Measurements from ENCODE around the gene RPS14.

Gene RPS14

GRCh38 chr5:150449517-150450339, at the start of gene RPS14:
Gene RPS14, minus strand, starts transcription at chr5:150449739. Its CDS starts 2,006 bp downstream, at chr5:150447733.
- peak; percentile 57 for DNase-seq

- DNase-seq, result no peak
These were observed 49.4 kb upstream of the RPS14 start for GRCh38 chr5:150498971-150499370.

GRCh38 chr5:150498501-150498900, 49.0 kb upstream of the RPS14 start:
- no peak for DNase-seq

- no peak for DNase-seq
These were observed 48.4 kb upstream of the RPS14 start for GRCh38 chr5:150497989-150498317.

- DNase-seq, result peak; percentile 23
These were observed 47.9 kb upstream of the RPS14 start for GRCh38 chr5:150497274-150497988.

GRCh38 chr5:150496534-150496933, 47.0 kb upstream of the RPS14 start:
- DNase-seq, result no peak

GRCh38 chr5:150496098-150496497, 46.6 kb upstream of the RPS14 start:
- DNase-seq, result no peak

- no peak for DNase-seq
These were observed 43.1 kb upstream of the RPS14 start for GRCh38 chr5:150492621-150493020.

GRCh38 chr5:150491876-150492275, 42.3 kb upstream of the RPS14 start:
- DNase-seq, result no peak

GRCh38 chr5:150490754-150491153, 41.2 kb upstream of the RPS14 start:
- DNase-seq, result no peak

GRCh38 chr5:150490296-150490669, 40.7 kb upstream of the RPS14 start:
- no peak for DNase-seq

GRCh38 chr5:150489360-150490295, 40.1 kb upstream of the RPS14 start:
- no peak for DNase-seq

GRCh38 chr5:150488519-150489359, 39.2 kb upstream of the RPS14 start:
- no peak for DNase-seq

GRCh38 chr5:150487199-150488061, 37.9 kb upstream of the RPS14 start:
- no peak for DNase-seq

- DNase-seq, result no peak
These were observed 37.1 kb upstream of the RPS14 start for GRCh38 chr5:150486402-150487198.

GRCh38 chr5:150485693-150486401, 36.3 kb upstream of the RPS14 start:
- DNase-seq, result no peak

- no peak for DNase-seq
These were observed 35.6 kb upstream of the RPS14 start for GRCh38 chr5:150484964-150485692.

GRCh38 chr5:150481972-150482406, 32.5 kb upstream of the RPS14 start:
- no peak for DNase-seq

GRCh38 chr5:150481708-150481965, 32.1 kb upstream of the RPS14 start:
- no peak for DNase-seq

All from DMS153 (cell line).